Panc1 (cell line): Measurements from ENCODE around the gene KCTD1. TPM values are rescaled to one million over a fixed set of nuclear protein-coding genes. Genes with fewer than 3 reads are reported as not detected.

Experiments used
- ATAC-seq: fragments of 200-7000 bp; cut with Tn5 transposase; 2 replicates; pipeline ENCODE4 v1.9.1; 2020; ENCODE audit warnings: mild to moderate bottlenecking, moderate library complexity
- BruUV-seq: library from RNA; stranded (reverse); fragments of 400-500 nt; replicated peaks from 2 replicates; lab custom pipeline; 2021; lab: Mats Ljungman, UMichigan
- CTCF ChIA-PET: fragments of 300-600 bp; sonication (Branson Sonifier 250); formaldehyde crosslinking; loops from one replicate; lab custom pipeline; 2022; ENCODE audit warnings: antibody characterized with exemption; lab: Charles Lee
- POLR2A ChIA-PET: fragments of 300-600 bp; sonication (Branson Sonifier 250); formaldehyde crosslinking; loops from one replicate; lab custom pipeline; 2022; ENCODE audit warnings: antibody characterized with exemption; lab: Charles Lee
- DNase-seq: peaks from one replicate; pipeline ENCODE4 v3.0.0-alpha.2; 2010; ENCODE audit warnings: low read depth, low spot score
- H3K27ac ChIP-seq: 2 replicates; pipeline ENCODE4 v1.5.1; 2011; ENCODE audit warnings: mild to moderate bottlenecking, low read length, inconsistent platforms
- H3K27me3 ChIP-seq: fragments of 200-500 bp; sonication (Bioruptor generic); 2 replicates; pipeline ENCODE4 v1.6.0; 2014; ENCODE audit warnings: low read length, inconsistent platforms; ENCODE audit not compliant: control insufficient read depth, insufficient read depth
- H3K36me3 ChIP-seq: fragments of 200-500 bp; sonication (Bioruptor generic); 2 replicates; pipeline ENCODE4 v1.5.1; 2014; ENCODE audit warnings: inconsistent platforms, mild to moderate bottlenecking, low read length, moderate library complexity; ENCODE audit not compliant: control insufficient read depth, insufficient read depth
- H3K4me1 ChIP-seq: 2 replicates; pipeline ENCODE4 v1.5.1; 2011; ENCODE audit warnings: inconsistent platforms, mild to moderate bottlenecking, low read length, moderate library complexity; ENCODE audit not compliant: control insufficient read depth, insufficient read depth
- H3K4me3 ChIP-seq, 2 experiments: 2 replicates each; pipeline ENCODE4 v1.5.1; 2011 to 2012; ENCODE audit warnings: low read depth in 2 of 2, low read length in 2 of 2, mild to moderate bottlenecking in 2 of 2, inconsistent platforms in 1 of 2, moderate library complexity in 1 of 2
- H3K9me3 ChIP-seq: fragments of 200-500 bp; sonication (Bioruptor generic); 2 replicates; pipeline ENCODE4 v1.5.1; 2014; ENCODE audit warnings: low read depth, mild to moderate bottlenecking, inconsistent platforms, low read length, moderate library complexity; ENCODE audit not compliant: control insufficient read depth, insufficient read depth
- POLR2AphosphoS5 ChIP-seq: IDR thresholded peaks from 2 replicates; pipeline ENCODE4 v1.6.1; 2012; ENCODE audit warnings: mild to moderate bottlenecking, low read depth, low read length, moderate library complexity
- SIN3A ChIP-seq: IDR thresholded peaks from 2 replicates; pipeline ENCODE4 v1.6.1; 2012; ENCODE audit warnings: low read depth, mild to moderate bottlenecking, low read length, moderate library complexity, borderline replicate concordance; ENCODE audit not compliant: insufficient read depth
- TCF7L2 ChIP-seq: IDR thresholded peaks from 2 replicates; pipeline ENCODE4 v1.6.1; 2011; ENCODE audit warnings: mild to moderate bottlenecking, low read depth, low read length, inconsistent platforms
- in situ Hi-C: cut with HindIII; loops from 2 replicates; pipeline ENCODE4 v1.10.0; 2016; ENCODE audit warnings: low sequenced_read_pairs, low pct_unique_long_range_greater_than_20kb
- intact Hi-C: fragments of 100-400 bp; cut with micrococcal nuclease; formaldehyde crosslinking; loops from one replicate; pipeline ENCODE4 v1.10.0; 2022; ENCODE audit not compliant: unreplicated experiment
- total RNA-seq: library from RNA; stranded (reverse); gene quantifications from one replicate; pipeline ENCODE4 v1.2.1, GENCODE V29; 2021; ENCODE audit not compliant: unreplicated experiment
- TF ChIP-seq, protein P1 (sequence below), 2 experiments: IDR thresholded peaks; 2 replicates each; pipeline ENCODE4 v1.6.1; 2011 to 2012; ENCODE audit warnings: low read depth in 2 of 2, control low read depth in 1 of 2, low read length in 1 of 2, mild to moderate bottlenecking in 1 of 2, moderate library complexity in 1 of 2; ENCODE audit not compliant: insufficient read depth in 1 of 2
- TF ChIP-seq, protein P2 (sequence below): fragments of 450-650 bp; IDR thresholded peaks from 2 replicates; pipeline ENCODE4 v1.5.1; 2017; ENCODE audit warnings: mild to moderate bottlenecking

The KCTD1 gene
- total RNA-seq, 1 experiment from 2014 or later: 34.4 TPM

DNA sequence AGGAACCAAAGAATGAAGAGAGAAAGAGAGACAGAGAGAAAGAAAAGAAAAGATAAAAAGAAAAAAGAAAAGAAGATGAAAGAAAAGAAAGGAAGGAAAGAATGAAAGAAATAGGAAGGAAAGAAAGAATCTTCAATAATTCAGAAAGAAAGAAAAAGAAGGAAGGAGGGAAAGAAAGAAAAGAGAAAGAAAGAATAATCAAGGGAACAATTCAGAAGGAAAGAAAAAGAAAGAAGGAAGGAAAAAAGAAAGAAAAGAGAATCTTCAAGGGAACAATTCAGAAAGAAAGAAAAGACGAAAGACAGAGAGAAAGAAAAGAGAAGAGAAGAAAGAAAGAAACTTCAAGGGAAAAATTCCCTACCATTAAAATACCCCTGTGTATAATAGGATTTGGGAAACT, 5.6 kb upstream of the KCTD1 start:
- TF ChIP-seq TCF7L2: no peak
- TF ChIP-seq, protein P1, sequence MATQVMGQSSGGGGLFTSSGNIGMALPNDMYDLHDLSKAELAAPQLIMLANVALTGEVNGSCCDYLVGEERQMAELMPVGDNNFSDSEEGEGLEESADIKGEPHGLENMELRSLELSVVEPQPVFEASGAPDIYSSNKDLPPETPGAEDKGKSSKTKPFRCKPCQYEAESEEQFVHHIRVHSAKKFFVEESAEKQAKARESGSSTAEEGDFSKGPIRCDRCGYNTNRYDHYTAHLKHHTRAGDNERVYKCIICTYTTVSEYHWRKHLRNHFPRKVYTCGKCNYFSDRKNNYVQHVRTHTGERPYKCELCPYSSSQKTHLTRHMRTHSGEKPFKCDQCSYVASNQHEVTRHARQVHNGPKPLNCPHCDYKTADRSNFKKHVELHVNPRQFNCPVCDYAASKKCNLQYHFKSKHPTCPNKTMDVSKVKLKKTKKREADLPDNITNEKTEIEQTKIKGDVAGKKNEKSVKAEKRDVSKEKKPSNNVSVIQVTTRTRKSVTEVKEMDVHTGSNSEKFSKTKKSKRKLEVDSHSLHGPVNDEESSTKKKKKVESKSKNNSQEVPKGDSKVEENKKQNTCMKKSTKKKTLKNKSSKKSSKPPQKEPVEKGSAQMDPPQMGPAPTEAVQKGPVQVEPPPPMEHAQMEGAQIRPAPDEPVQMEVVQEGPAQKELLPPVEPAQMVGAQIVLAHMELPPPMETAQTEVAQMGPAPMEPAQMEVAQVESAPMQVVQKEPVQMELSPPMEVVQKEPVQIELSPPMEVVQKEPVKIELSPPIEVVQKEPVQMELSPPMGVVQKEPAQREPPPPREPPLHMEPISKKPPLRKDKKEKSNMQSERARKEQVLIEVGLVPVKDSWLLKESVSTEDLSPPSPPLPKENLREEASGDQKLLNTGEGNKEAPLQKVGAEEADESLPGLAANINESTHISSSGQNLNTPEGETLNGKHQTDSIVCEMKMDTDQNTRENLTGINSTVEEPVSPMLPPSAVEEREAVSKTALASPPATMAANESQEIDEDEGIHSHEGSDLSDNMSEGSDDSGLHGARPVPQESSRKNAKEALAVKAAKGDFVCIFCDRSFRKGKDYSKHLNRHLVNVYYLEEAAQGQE (IDR thresholded peaks at IDR 0.05; ENCODE audit: insufficient read depth in 1 of 2, low read depth in 2 of 2, low read length in 1 of 2): no peak
- intact Hi-C loops: no loop called here
- POLR2A ChIA-PET: no interaction called here
- CTCF ChIA-PET: no interaction called here
- no peaks in the 10 kb centered on the region for H3K27me3 ChIP-seq
- H3K4me1 ChIP-seq: peaks cover 3% of the 10 kb centered on the region; the same call in 1 of the 2 replicates
- no peak overlapping the region for H3K27ac ChIP-seq
- H3K9me3 ChIP-seq: no peaks in the 10 kb centered on the region
- BruUV-seq: no TSS peak
- H3K4me3 ChIP-seq: no peak overlapping the region
- ATAC-seq: no peak
- H3K36me3 ChIP-seq: no peaks in the 10 kb centered on the region
- DNase-seq: no peak
- in situ Hi-C loops: no loop called here

DNA sequence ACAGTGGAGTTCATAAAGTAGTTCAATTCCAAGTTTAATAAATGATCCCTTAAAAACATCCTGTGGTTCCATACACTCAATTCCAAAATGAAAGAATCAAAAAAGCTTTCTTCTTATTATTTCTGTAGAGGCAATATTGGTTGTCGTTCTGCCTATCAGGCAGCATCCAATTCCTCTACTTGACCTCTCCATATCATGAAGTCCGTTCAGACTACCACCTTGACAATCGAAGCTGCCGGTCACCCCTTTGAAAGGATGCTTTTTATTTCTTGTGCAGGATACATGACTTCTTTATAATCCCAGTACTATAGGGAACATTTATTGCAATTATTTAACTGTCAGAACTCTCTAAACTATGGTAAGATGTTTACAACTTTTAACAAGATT, 3.3 kb upstream of the KCTD1 start:
- Histone ChIP-seq H3K4me1 (peaks cover 3% of the 10 kb centered on the region; the same call in 1 of the 2 replicates), H3K4me3 (no peak overlapping the region), H3K27ac (no peak overlapping the region), H3K27me3 (no peaks in the 10 kb centered on the region), H3K9me3 (no peaks in the 10 kb centered on the region), H3K36me3 (no peaks in the 10 kb centered on the region)
- in situ Hi-C loops: no loop called here
- intact Hi-C loops: no loop called here
- ChIA-PET CTCF (no interaction called here), POLR2A (no interaction called here)
- TF ChIP-seq POLR2AphosphoS5 (no peak), TCF7L2 (no peak), SIN3A (no peak)
- TF ChIP-seq, protein P2, sequence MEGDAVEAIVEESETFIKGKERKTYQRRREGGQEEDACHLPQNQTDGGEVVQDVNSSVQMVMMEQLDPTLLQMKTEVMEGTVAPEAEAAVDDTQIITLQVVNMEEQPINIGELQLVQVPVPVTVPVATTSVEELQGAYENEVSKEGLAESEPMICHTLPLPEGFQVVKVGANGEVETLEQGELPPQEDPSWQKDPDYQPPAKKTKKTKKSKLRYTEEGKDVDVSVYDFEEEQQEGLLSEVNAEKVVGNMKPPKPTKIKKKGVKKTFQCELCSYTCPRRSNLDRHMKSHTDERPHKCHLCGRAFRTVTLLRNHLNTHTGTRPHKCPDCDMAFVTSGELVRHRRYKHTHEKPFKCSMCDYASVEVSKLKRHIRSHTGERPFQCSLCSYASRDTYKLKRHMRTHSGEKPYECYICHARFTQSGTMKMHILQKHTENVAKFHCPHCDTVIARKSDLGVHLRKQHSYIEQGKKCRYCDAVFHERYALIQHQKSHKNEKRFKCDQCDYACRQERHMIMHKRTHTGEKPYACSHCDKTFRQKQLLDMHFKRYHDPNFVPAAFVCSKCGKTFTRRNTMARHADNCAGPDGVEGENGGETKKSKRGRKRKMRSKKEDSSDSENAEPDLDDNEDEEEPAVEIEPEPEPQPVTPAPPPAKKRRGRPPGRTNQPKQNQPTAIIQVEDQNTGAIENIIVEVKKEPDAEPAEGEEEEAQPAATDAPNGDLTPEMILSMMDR: no peak
- TF ChIP-seq, protein P1 (IDR thresholded peaks at IDR 0.05; ENCODE audit: insufficient read depth in 1 of 2, low read depth in 2 of 2, low read length in 1 of 2): no peak
- ATAC-seq (no peak), DNase-seq (no peak)
- no TSS peak for BruUV-seq
